ENCODE data around the gene ASRGL1.

- TF ChIP-seq CSDC2 (CRISPR knock-in tag; IDR thresholded peaks at IDR 0.05) (no peak), ZC3H10 (CRISPR knock-in tag; IDR thresholded peaks at IDR 0.05) (no peak), BACH2 (CRISPR knock-in tag; IDR thresholded peaks at IDR 0.05; ENCODE audit: borderline replicate concordance) (no peak), RARB (CRISPR knock-in tag; IDR thresholded peaks at IDR 0.05) (no peak), ZNF8 (CRISPR knock-in tag; IDR thresholded peaks at IDR 0.05) (no peak), ISL1 (CRISPR knock-in tag; IDR thresholded peaks at IDR 0.05) (no peak), OSR1 (CRISPR knock-in tag; IDR thresholded peaks at IDR 0.05) (no peak), PATZ1 (CRISPR knock-in tag; IDR thresholded peaks at IDR 0.05; ENCODE audit: borderline replicate concordance) (no peak), TCF4 (CRISPR knock-in tag; IDR thresholded peaks at IDR 0.05; ENCODE audit: borderline replicate concordance) (no peak), TOX (CRISPR knock-in tag; IDR thresholded peaks at IDR 0.05; ENCODE audit: borderline replicate concordance) (no peak), CSRNP3 (CRISPR knock-in tag; IDR thresholded peaks at IDR 0.05) (no peak)
Observed at GRCh38 chr11:62400281-62400680, 63.0 kb downstream of the ASRGL1 start.

All from SK-N-SH treated with all-trans-retinoic acid at 6 μM for 48 hours (cell line).